Stimulated activated CD4-positive, alpha-beta T cell treated with anti-CD3 and anti-CD28 coated beads, Interleukin-2, amount 100 ng/mL, for 48 hours (primary cell): ENCODE results near the gene C5.

ENCODE experiments used
- DNase-seq, 2 donors: peaks; one replicate each; pipeline ENCODE4 v3.0.0-alpha.2; 2020

The C5 gene

GRCh38 chr9:120922404-120923195 is 127.5 kb downstream of the C5 start:
- DNase-seq: no peak

DNA sequence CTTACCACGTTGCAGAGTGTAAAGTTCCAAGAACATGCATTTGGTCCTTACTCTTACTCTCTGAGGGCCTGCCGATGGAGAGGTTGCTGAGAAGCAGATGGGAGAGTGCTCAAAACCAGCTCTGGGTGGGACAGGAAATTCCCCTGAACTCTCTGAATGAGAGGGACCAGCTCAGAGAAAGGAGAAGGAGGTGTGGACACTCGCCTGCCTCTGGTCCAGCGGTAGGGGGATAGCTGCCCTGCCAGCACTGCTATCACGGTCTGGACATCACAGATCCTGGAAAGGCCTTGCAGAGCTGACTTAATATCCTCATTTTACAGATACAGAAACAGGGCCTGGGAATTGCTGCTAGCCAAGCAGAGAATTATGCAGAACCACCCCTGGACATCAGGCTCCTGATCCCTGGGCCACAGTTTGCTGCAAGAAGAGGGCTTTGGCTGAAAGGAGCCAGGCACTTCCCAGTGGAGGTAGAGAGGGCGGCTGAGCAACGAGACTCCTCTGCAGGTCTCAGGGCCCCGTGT is 128.4 kb downstream of the C5 start:
- DNase-seq: no peak

DNA sequence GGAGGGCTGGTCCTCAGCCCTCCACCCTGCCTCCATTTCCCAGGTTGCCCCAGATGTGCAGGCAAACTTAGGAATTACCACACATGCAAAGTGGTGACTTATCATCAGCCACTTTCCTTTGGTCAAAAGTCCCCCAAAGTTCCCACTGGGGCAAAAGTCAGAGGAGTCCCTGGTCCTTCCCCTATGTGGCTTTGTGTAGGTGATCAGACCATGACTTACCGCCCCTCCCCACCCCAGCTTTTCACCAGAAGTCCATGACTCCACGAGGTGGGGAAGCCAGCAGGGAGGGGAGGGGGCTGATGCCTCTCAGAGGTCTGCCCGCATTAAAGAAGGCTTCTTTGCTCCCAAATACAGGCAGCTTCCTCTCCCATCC is 129.3 kb downstream of the C5 start:
- DNase-seq: no peak

DNA sequence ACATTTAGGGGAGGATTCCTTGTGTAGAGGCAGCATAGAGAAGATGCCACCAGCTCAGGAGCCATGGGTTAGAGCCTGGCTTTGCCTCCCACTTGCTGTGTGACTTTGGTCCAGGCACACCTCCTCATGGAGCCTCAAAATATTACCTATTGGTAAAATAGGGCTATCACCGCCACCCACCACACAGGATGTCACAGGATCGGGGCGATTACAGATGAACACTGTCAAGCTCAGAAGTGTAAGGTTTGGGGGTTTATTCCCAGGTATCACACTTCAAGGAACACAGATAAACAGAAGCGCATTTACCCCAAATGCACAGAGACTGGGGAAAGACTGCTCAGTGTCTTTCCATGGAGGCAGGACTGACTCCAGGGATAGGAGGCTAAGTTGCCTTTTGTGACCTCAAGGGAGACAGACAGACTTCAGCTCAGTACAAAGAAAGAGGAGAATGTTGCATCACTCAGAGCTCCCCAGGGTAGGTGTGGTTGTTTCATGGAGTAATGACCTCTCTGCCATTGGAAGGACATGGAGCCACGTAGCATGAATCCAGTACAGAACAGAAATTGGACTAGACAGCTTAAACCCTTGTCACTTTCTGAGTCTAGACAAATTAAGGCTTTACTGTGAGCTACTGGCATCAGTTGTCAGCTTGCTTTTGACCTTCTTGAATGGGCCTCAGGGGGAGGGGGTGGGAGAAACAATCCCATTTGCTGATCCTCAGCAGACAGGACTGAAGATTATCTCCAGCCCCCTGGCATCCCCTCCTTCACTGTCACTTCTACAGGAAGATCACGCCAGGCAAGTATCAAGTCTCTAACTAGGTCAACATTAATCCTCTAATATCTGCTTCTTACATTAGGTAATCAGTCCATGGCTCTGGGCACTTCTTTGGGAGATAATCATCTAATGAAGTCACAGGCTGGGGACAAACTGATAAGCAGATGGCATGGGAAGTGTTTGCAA is 130.0 kb downstream of the C5 start:
- no peak for DNase-seq

DNA sequence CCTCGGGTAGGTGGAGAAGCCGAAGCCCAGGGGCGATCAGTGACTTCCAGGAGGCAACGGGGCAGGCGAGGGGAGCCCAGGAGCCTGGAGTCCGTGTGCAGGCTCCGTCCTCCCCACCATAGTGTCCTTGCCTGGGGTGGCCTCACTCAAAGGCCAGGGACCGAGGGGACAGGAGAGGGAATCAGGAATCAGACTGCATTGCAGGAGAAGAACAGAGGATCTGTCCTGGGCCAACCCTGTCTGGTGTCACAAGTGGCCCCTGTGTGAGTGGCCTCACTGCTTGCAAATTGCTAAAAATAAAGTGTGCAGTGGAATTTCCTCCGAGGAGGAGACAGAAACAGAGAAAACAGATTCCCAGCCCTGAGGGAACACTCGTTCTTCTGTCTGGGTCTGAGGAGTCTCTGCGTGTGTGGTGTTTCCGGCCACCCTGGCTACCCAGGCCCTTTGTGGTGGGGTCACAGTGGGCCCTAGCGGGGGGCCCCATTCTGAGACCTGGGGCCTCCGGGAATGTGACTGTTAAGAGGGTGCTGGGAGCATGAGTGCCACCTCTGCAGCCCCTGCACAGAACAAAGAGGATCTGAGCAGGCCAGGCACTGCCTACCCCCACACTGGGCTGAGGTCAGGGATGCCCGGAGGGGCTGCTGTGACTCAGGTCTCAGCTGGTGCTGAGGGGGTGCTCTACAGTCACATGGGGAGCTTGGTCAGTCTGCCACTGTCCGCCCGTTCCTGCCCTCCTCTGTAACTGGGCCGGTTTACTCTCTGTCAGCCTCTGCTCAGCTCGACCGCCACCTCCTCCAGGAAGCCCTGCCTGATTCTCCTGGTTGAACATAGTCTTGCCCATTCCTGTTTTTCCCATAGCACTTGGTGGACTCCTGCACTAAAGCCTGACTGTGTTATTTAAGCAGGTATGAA is 130.9 kb downstream of the C5 start:
- no peak for DNase-seq

DNA sequence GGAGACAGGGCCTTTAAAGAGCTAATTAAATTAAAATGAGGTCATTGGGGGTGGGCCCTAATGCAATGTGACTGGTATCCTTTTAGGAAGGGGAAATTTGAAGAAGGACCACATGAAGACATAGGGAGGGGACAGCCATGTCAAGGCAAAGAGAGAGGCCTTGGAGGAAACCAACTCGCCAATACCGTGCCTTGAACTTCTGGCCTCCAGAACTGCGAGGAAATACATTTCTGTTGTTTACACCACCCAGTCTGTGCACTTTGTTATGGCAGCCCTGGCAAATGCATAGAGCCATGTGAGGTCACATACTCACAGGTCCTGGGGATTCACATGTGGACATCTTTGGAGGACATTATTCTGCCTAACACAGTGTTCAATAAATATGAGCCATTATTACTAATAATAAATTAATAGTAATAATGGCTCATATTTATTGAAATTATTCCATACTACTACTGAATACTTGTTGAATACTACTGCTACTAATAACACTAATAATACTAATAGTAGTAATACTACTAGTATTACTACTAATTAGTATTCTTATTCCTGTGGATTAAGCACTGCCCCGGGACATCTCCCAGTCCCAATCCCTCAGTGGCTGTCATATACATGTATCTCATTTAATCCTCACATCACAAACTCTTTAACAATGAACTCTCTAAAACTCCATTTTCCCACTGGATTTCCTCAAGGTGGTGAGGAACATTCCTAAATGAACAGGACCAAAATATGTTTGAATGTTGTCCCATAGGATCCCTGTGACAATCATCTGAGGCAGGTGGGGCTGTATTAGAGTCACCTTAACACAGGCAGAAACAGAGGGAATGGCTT is 131.9 kb downstream of the C5 start:
- DNase-seq: no peak

- DNase-seq: no peak
Measured at GRCh38 chr9:120916991-120917880, 132.8 kb downstream of the C5 start.

GRCh38 chr9:120916588-120916987 is 133.5 kb downstream of the C5 start:
- no peak for DNase-seq

DNA sequence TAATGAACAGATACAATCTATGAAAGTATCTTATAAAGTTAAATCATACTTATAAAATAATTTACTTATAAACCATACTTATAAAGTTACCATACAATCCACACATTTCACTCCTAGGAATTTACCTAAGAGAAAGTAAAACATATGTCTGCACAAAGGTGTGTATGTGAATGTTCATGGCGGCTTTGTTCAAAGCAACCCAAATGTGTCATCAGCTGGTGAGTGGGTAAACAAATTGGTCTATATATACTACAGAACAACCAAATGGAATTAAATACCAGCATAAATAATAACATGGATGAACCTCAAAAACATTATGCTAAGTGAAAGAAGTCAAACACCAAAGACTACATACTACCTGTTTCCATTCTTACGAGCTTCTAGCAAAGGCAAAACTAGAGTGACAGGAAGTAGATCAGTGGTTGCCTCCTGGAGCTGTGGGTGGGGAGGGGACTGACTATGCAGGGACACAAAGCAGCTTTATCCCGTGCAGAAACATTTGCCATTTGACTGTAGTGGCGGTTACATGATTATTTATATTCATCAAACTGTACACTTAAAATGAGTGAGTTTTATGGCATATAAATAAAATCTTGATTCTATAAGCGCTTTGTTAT is 134.1 kb downstream of the C5 start:
- no peak for DNase-seq

DNA sequence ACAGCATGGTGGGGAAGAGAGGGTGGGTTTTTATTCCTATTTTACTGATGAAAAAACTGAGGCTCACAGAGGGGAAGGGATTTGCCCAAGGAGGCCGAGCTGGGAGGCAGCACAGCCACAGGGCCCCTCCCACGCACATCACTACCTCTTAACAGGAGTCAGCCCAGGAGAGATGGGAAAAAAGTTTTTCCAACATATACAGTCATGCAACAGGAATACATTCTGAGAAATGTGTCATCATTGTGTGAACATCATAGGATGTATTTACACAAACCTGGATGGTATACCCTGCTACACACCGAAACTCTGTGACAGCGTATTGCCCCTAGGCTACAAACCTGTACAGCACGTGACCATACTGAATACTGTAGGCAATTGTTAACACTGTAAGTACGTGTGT is 135.1 kb downstream of the C5 start:
- DNase-seq: no peak

- DNase-seq: no peak
Measured at GRCh38 chr9:120914396-120914795, 135.7 kb downstream of the C5 start.

DNA sequence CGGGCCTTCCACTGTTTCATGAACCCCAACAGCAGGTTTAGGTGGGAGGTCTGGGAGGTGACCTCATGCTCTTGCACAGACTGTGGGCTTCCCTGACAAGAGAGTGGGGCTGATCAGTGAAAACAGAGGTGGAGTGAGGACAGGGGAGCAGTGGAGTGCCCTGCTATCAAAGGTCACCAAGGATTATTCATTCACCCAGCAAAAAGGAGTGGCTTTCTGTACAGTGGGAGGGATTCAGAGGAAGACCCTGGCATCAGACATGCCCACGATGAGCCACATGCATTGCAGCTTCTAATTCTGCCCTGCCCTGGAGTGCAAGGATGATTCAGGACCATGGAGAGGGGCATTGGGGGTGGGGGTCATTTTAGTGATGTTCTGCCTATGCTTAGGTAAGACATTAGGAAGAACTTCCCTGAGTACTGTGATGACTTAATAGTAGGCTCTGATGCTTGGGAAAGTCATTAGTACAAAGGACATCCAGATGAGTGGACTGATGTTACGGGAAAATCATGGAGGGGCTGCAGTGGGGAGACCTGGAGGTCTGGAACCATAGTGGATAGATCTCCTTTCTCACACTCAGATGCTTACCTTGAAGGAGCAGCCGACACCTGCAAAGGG is 136.3 kb downstream of the C5 start:
- DNase-seq: no peak

DNA sequence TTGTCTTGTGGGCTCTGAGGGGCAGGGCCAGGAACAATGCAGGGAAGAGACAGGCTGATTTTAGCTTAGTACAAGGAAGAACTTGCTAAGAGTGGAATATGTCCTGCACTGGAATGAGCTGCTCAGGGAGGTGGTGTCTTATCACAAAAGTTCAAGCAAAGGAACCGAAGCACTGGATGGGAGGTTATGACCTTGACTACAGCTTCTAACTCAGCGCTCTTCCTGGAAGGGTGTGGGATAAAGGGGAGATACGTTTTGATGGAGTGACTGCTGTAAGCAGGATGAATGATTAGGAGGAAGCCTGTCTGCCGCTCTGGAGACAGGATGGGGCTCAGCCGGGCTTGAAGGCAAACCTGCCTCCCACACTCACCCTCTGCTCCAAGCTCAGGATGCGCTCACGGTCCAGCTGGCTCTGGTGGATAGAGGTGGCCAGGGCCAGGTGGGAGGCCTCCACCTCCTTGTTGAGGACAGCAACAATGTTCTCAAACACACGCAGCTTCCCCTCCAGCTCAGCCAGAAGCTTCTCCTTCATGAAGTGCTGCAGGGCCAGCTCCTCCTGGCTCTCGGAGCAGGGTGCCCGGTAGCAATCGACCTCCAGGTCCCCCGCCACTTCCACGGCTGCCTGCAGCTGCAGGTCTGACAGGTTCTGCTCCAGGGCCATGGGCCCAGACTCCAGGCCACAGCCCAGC is 137.0 kb downstream of the C5 start:
- no peak for DNase-seq

DNA sequence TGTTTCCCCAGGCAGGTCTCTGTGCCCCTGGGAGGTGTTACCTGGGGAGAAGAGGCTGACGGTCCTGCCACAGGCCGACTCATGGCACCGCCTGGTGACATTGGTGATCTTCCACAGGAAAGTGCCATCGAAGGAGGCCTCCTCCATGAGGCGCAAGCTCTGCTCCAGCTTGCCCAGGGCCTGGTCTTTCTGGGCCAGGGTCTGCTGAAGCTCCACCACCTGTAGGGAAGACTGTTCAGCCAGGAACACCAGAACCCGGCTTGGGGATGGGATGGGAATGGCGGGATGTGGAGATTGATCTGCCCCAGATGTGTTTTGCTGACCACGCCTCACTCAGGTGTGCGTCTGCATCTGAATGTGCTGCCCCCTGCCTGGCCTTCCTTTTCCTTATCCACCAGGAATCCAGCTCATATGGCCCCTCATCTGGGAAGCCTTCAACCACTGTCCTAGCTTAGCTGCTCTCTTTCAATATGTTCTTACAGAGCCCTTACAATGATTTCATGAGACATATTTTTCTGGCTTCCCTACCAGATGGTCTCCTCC is 138.7 kb downstream of the C5 start:
- no peak for DNase-seq

- no peak for DNase-seq
Measured at GRCh38 chr9:120910643-120911042, 139.4 kb downstream of the C5 start.

DNA sequence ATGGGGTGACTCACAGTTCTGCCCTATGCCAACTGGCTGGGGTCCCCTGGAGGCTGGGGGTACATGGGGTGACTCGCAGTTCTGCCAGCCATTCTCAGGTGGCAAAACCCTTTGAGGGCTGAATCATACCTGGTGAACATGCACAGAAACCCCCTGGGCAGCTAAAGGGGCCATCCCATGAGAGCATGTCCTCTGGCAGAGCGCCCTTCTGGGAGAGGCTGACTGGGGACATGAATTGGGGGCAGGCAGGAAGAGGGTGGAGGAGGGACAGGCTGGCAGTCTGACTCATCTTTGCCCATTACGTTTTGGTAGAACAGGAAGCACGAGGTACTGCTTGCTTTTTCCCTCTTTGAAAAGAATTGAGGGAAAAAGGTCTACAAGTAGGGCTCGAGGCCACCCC is 140.2 kb downstream of the C5 start:
- no peak for DNase-seq

DNA sequence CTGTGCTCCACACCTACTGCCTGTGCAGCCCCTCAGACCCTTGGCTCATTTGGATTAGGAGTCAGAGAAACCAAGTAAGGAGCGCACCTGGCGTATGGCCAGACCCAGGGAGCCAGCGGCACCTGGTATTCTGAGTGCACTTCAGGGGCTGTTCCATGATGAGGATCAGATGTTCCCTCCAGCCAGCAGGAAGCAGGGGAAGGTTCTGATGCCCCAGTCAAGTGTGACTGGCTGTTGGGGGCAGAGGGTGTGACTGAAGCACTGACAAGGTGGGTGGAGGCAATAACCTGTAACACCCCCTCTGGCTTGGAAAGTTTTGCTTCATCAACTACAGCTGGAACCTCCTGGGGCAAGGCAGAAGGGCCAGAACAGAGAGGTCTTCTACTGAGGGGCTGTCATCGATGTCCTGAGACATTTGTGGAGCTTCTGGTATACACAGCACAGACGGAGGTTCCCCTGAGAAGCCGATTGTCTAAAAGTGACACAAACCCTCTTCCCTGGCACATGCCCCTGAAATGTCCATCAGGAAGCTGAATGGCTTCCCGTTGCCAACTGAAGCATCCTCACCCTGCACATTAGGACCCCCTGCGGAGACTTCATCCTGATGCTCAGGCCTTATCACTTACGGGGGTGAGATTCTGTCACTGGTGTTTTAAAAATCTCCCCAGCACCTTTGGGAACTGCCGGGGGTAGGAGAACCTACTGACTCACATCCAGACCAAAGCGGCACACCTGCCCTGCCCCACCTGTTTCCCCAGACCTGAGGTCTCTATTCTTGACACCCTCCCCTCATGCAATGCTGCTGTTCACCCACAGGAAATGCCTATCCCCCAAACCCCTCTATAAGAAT is 144.5 kb downstream of the C5 start:
- DNase-seq: no peak

DNA sequence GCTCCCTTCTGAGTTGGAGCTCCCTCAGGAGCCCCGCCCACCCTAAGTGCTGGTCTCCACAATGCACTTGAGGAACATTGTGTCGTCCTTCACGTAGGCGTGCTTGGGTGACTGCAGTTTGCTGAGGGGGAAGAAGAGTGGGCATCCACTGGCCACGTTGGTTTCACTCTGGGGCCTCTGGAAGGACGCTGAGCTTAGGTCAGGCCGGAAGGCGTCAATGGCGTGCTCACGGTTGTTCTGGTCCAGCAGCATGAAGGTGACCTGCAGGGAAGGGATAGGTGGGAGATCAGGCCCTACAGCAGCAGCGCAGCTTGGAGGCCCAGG is 145.1 kb downstream of the C5 start:
- no peak for DNase-seq
